IMR-90 (cell line): Measurements from ENCODE around the gene ADGRA3. TPM values are rescaled to one million over a fixed set of nuclear protein-coding genes. Genes with fewer than 3 reads are reported as not detected.

Experiments
- ATAC-seq: fragments of 200-7000 bp; cut with Tn5 transposase; 2 replicates; pipeline ENCODE4 v1.9.1; 2020; ENCODE audit warnings: low read depth, mild to moderate bottlenecking, moderate library complexity
- BruUV-seq: library from RNA; stranded (reverse); fragments of 400-500 nt; replicated peaks from 2 replicates; lab custom pipeline; 2021; lab: Mats Ljungman, UMichigan
- CTCF ChIA-PET: fragments of 300-600 bp; formaldehyde crosslinking; extraction: SDS; loops from one replicate; lab custom pipeline; 2021; ENCODE audit warnings: antibody characterized with exemption; lab: Yijun Ruan, JAX
- POLR2A ChIA-PET: fragments of 300-600 bp; sonication (Branson Sonifier 250); formaldehyde crosslinking; loops from one replicate; lab custom pipeline; 2022; ENCODE audit warnings: antibody characterized with exemption; ENCODE audit not compliant: unreplicated experiment; lab: Charles Lee
- DNase-seq: peaks from one replicate; pipeline ENCODE4 v3.0.0; 2013
- H2AFZ ChIP-seq: replicated peaks from 2 replicates; pipeline ENCODE3; 2013; ENCODE audit warnings: low read length, mild to moderate bottlenecking; ENCODE audit not compliant: poor library complexity
- H2AK5ac ChIP-seq: 2 replicates; pipeline ENCODE4 v1.6.1; 2013; ENCODE audit warnings: low read depth, low read length, inconsistent platforms
- H2AK9ac ChIP-seq: replicated peaks from 2 replicates; pipeline ENCODE3; 2013; ENCODE audit warnings: mild to moderate bottlenecking, low read depth, low read length, moderate library complexity; ENCODE audit not compliant: poor library complexity
- H2BK120ac ChIP-seq: 2 replicates; pipeline ENCODE4 v1.6.1; 2013; ENCODE audit warnings: low read depth, low read length, inconsistent platforms
- H2BK15ac ChIP-seq: 3 replicates; pipeline ENCODE4 v1.6.1; 2013; ENCODE audit warnings: low read depth, low read length, inconsistent platforms
- H2BK20ac ChIP-seq: 2 replicates; pipeline ENCODE4 v1.6.1; 2013; ENCODE audit warnings: low read depth, mild to moderate bottlenecking, inconsistent platforms, low read length, moderate library complexity
- H2BK5ac ChIP-seq: 2 replicates; pipeline ENCODE4 v1.6.1; 2013; ENCODE audit warnings: mild to moderate bottlenecking, low read depth, low read length, inconsistent platforms; ENCODE audit not compliant: poor library complexity, severe bottlenecking
- H3K14ac ChIP-seq: replicated peaks from 2 replicates; pipeline ENCODE4 v1.6.1; 2013; ENCODE audit warnings: low read depth, low read length, inconsistent platforms
- H3K18ac ChIP-seq: 2 replicates; pipeline ENCODE4 v1.6.1; 2013; ENCODE audit warnings: low read depth, low read length, control low read depth
- H3K23ac ChIP-seq: 2 replicates; pipeline ENCODE4 v1.6.1; 2013; ENCODE audit warnings: low read depth, low read length, inconsistent platforms
- H3K27ac ChIP-seq: 2 replicates; pipeline ENCODE4 v1.5.1; 2013; ENCODE audit warnings: mild to moderate bottlenecking, control low read depth, low read length; ENCODE audit not compliant: insufficient read depth
- H3K27me3 ChIP-seq: 2 replicates; pipeline ENCODE4 v1.6.1; 2013; ENCODE audit warnings: low read length; ENCODE audit not compliant: control insufficient read depth, insufficient read depth
- H3K36me3 ChIP-seq: 2 replicates; pipeline ENCODE4 v1.6.1; 2013; ENCODE audit warnings: low read length, mixed read lengths; ENCODE audit not compliant: control insufficient read depth, insufficient read depth
- H3K4ac ChIP-seq: 2 replicates; pipeline ENCODE4 v1.6.1; 2013; ENCODE audit warnings: low read depth, low read length, inconsistent platforms
- H3K4me1 ChIP-seq: 2 replicates; pipeline ENCODE4 v1.6.1; 2013; ENCODE audit warnings: low read length, mixed read lengths; ENCODE audit not compliant: control insufficient read depth, insufficient read depth
- H3K4me2 ChIP-seq: 2 replicates; pipeline ENCODE4 v1.6.1; 2013; ENCODE audit warnings: low read depth, mild to moderate bottlenecking, control low read depth, low read length, moderate library complexity
- H3K4me3 ChIP-seq: 2 replicates; pipeline ENCODE4 v1.5.1; 2013; ENCODE audit warnings: low read depth, mild to moderate bottlenecking, control low read depth, low read length, moderate library complexity; ENCODE audit not compliant: insufficient read depth
- H3K56ac ChIP-seq: 2 replicates; pipeline ENCODE4 v1.6.1; 2013; ENCODE audit warnings: low read length, inconsistent platforms; ENCODE audit not compliant: insufficient read depth; ENCODE audit errors: extremely low read depth
- H3K79me1 ChIP-seq, 2 experiments: 2 replicates each; pipeline ENCODE4 v1.6.1; 2013; ENCODE audit warnings: low read length in 2 of 2, inconsistent platforms in 1 of 2, low read depth in 1 of 2
- H3K9ac ChIP-seq: 2 replicates; pipeline ENCODE4 v1.6.1; 2013; ENCODE audit warnings: low read depth, low read length, control low read depth
- H3K9me1 ChIP-seq: 2 replicates; pipeline ENCODE4 v1.6.1; 2013; ENCODE audit warnings: low read length, inconsistent platforms; ENCODE audit not compliant: insufficient read depth
- H3K9me3 ChIP-seq: 2 replicates; pipeline ENCODE4 v1.6.1; 2013; ENCODE audit warnings: low read length; ENCODE audit not compliant: control insufficient read depth, insufficient read depth
- H4K20me1 ChIP-seq: 2 replicates; pipeline ENCODE4 v1.6.1; 2013; ENCODE audit warnings: low read length, inconsistent platforms; ENCODE audit not compliant: insufficient read depth
- H4K5ac ChIP-seq: 2 replicates; pipeline ENCODE4 v1.6.1; 2013; ENCODE audit warnings: mild to moderate bottlenecking, low read depth, low read length, control low read depth
- H4K8ac ChIP-seq, 2 experiments: 2 replicates each; pipeline ENCODE4 v1.6.1; 2013; ENCODE audit warnings: low read depth in 2 of 2, low read length in 2 of 2, control low read depth in 1 of 2, inconsistent platforms in 1 of 2
- H4K91ac ChIP-seq: 2 replicates; pipeline ENCODE4 v1.6.1; 2013; ENCODE audit warnings: low read depth, low read length, inconsistent platforms; ENCODE audit not compliant: insufficient read depth
- MXI1 ChIP-seq: IDR thresholded peaks from 2 replicates; pipeline ENCODE4 v1.6.1; 2012; ENCODE audit warnings: low read depth, mild to moderate bottlenecking, low read length, moderate library complexity, borderline replicate concordance
- WGBS, 2 experiments: methylation state at CpG; one replicate each; pipeline versions ENCODE4 v1.1.5 to v1.1.7; 2013; ENCODE audit warnings: missing lambda C conversion rate in 2 of 2; ENCODE audit not compliant: insufficient read length in 1 of 2; ENCODE audit errors: extremely low coverage in 2 of 2; 5-methylcytosine and 5-hydroxymethylcytosine counted together
- dilution Hi-C: fragments of 300-500 bp; cut with HindIII; formaldehyde crosslinking; loops from one replicate; pipeline ENCODE4 v1.14.3; 2018; ENCODE audit warnings: low sequenced_read_pairs; ENCODE audit not compliant: unreplicated experiment
- in situ Hi-C: fragments of 300-500 bp; cut with MboI; formaldehyde crosslinking; loops from 3 replicates; pipeline ENCODE4 v1.14.3; 2019; ENCODE audit warnings: low sequenced_read_pairs, inconsistent platforms, mixed read lengths
- intact Hi-C: fragments of 100-400 bp; cut with micrococcal nuclease; formaldehyde crosslinking; loops from 2 replicates; pipeline ENCODE4 v1.10.0; 2022
- polyA plus RNA-seq, 3 experiments: library from polyadenylated mRNA; depleted of rRNA; stranded (reverse); fragments of >200 nt; gene quantifications; 2 replicates each; pipeline ENCODE4 v1.2.3, GENCODE V29; 2012; ENCODE audit warnings: low replicate concordance in 1 of 3
- total RNA-seq: library from RNA; depleted of rRNA; stranded (reverse); fragments of >200 nt; gene quantifications from 2 replicates; pipeline ENCODE4 v1.2.3, GENCODE V29; 2012

Gene ADGRA3
- total and polyA plus RNA-seq, 2 of the 4 experiments (the other 2 are of a cell fraction) = 20.1 to 28.0 TPM

- no CpG with 5 or more reads among the region's 3 CpGs for WGBS, 2 experiments
These were observed 58.5 kb downstream of the ADGRA3 start for GRCh38 chr4:22457348-22457747.

More at GRCh38 chr4:22457348-22457747, 58.5 kb downstream of the ADGRA3 start:
- no peak overlapping the region for H3K9ac ChIP-seq
- no peak overlapping the region for H3K4me2 ChIP-seq
- no peaks in the 10 kb centered on the region for H3K27me3 ChIP-seq
- dilution Hi-C loops = no loop called here
- ChIA-PET CTCF (no interaction called here), POLR2A (no interaction called here)
- no peak overlapping the region for H4K91ac ChIP-seq
- no peaks in the 10 kb centered on the region for H4K20me1 ChIP-seq
- no peak overlapping the region for H2BK5ac ChIP-seq
- H4K8ac ChIP-seq = no peak overlapping the region
- H2AK5ac ChIP-seq = no peak overlapping the region
- no peak overlapping the region for H3K18ac ChIP-seq
- in situ Hi-C loops = no loop called here
- no TSS peak for BruUV-seq
- no peak overlapping the region for H2BK20ac ChIP-seq
- no peaks in the 10 kb centered on the region; the same call in 1 of the 2 replicates for H3K9me1 ChIP-seq
- H4K5ac ChIP-seq = no peak overlapping the region
- no peak overlapping the region for H3K23ac ChIP-seq
- H2AK9ac ChIP-seq = no peak overlapping the region
- ATAC-seq (no peak), DNase-seq (no peak)
- intact Hi-C loops = no loop called here
- H3K9me3 ChIP-seq = no peaks in the 10 kb centered on the region
- H3K27ac ChIP-seq = no peak overlapping the region
- H3K4me3 ChIP-seq = no peak overlapping the region
- H2AFZ ChIP-seq = no peak overlapping the region
- H3K56ac ChIP-seq = no peak overlapping the region
- no peak overlapping the region for H2BK15ac ChIP-seq
- no peak overlapping the region for H3K14ac ChIP-seq
- no peak for TF ChIP-seq MXI1
- H3K4ac ChIP-seq = no peak overlapping the region
- peaks cover 2% of the 10 kb centered on the region; the same call in 1 of the 2 replicates for H3K36me3 ChIP-seq
- H3K79me1 ChIP-seq = no peaks in the 10 kb centered on the region
- no peak overlapping the region for H2BK120ac ChIP-seq
- H3K4me1 ChIP-seq = no peaks in the 10 kb centered on the region
